KMS-11 (cell line): ENCODE results near the gene SULT2A1.

Source experiments
- H2AFZ ChIP-seq: fragments of 200-600 bp; sonication (generic); 2 replicates; pipeline ENCODE4 v1.6.1; 2016; ENCODE audit warnings: antibody characterized with exemption, mixed run types, low read depth
- H3K27ac ChIP-seq: fragments of 200-600 bp; sonication (generic); 2 replicates; pipeline ENCODE4 v1.6.1; 2016; ENCODE audit warnings: mild to moderate bottlenecking, mixed run types
- H3K27me3 ChIP-seq: fragments of 200-600 bp; sonication (generic); 2 replicates; pipeline ENCODE4 v1.6.1; 2017; ENCODE audit warnings: mild to moderate bottlenecking, low read depth, mixed run types, moderate library complexity; ENCODE audit not compliant: insufficient read depth
- H3K36me3 ChIP-seq: fragments of 200-600 bp; sonication (generic); 2 replicates; pipeline ENCODE4 v1.6.1; 2017; ENCODE audit warnings: mild to moderate bottlenecking, mixed run types; ENCODE audit not compliant: insufficient read depth
- H3K4me1 ChIP-seq: fragments of 200-600 bp; sonication (generic); 2 replicates; pipeline ENCODE4 v1.6.1; 2016; ENCODE audit warnings: mild to moderate bottlenecking, low read depth, mixed run types; ENCODE audit not compliant: poor library complexity, severe bottlenecking
- H3K4me2 ChIP-seq: fragments of 200-600 bp; sonication (generic); 2 replicates; pipeline ENCODE4 v1.7.0; 2016; ENCODE audit warnings: mild to moderate bottlenecking, mixed run types
- H3K4me3 ChIP-seq: fragments of 200-600 bp; sonication (generic); IDR thresholded peaks from 2 replicates; pipeline ENCODE4 v1.6.1; 2017; ENCODE audit warnings: low read depth, low read length, mixed read lengths; ENCODE audit not compliant: insufficient read depth
- H3K79me2 ChIP-seq: fragments of 200-600 bp; sonication (generic); 2 replicates; pipeline ENCODE4 v1.6.1; 2016; ENCODE audit warnings: low read depth, mixed run types; ENCODE audit not compliant: insufficient read depth
- H3K9ac ChIP-seq: fragments of 200-600 bp; sonication (generic); 2 replicates; pipeline ENCODE4 v1.6.1; 2016; ENCODE audit warnings: mild to moderate bottlenecking, mixed run types
- H4K20me1 ChIP-seq: fragments of 200-600 bp; sonication (generic); 2 replicates; pipeline ENCODE4 v1.6.1; 2016; ENCODE audit warnings: mild to moderate bottlenecking, mixed run types; ENCODE audit not compliant: insufficient read depth
- TF ChIP-seq, protein P1 (sequence below): fragments of 200-600 bp; sonication (generic); conservative IDR thresholded peaks from 2 replicates; pipeline ENCODE4 v1.6.1; 2017; ENCODE audit warnings: low read depth, mild to moderate bottlenecking, antibody characterized with exemption, low read length, moderate library complexity, mixed read lengths

SULT2A1 gene

DNA sequence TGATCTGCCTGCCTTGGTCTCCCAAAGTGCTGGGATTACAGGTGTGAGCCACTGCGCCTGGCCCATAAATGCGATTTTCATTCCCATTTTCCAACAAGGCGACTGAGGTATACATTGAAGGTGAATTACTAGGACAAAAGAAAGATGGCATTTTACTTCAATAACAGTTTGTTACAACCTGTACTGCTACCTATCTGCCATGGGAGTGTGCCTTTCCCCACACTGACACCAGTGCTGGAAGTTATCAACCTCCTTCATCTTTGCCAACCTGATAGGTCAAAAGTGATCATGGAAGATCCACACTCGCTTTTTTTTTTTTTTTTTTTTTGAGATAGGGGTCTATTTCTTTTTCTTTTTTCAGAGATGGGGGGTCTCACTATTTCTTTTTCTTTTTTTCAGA is 53.4 kb downstream of the SULT2A1 start:
- peaks cover 42% of the 10 kb centered on the region; the same call in 1 of the 2 replicates for H3K27me3 ChIP-seq
- no peak overlapping the region for H2AFZ ChIP-seq
- TF ChIP-seq, protein P1, sequence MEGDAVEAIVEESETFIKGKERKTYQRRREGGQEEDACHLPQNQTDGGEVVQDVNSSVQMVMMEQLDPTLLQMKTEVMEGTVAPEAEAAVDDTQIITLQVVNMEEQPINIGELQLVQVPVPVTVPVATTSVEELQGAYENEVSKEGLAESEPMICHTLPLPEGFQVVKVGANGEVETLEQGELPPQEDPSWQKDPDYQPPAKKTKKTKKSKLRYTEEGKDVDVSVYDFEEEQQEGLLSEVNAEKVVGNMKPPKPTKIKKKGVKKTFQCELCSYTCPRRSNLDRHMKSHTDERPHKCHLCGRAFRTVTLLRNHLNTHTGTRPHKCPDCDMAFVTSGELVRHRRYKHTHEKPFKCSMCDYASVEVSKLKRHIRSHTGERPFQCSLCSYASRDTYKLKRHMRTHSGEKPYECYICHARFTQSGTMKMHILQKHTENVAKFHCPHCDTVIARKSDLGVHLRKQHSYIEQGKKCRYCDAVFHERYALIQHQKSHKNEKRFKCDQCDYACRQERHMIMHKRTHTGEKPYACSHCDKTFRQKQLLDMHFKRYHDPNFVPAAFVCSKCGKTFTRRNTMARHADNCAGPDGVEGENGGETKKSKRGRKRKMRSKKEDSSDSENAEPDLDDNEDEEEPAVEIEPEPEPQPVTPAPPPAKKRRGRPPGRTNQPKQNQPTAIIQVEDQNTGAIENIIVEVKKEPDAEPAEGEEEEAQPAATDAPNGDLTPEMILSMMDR = no peak
- no peaks in the 10 kb centered on the region for H3K36me3 ChIP-seq
- no peak overlapping the region for H3K4me2 ChIP-seq
- H3K4me1 ChIP-seq = no peaks in the 10 kb centered on the region
- H3K4me3 ChIP-seq = no peak overlapping the region
- H4K20me1 ChIP-seq = no peaks in the 10 kb centered on the region
- H3K27ac ChIP-seq = no peak overlapping the region
- no peaks in the 10 kb centered on the region for H3K79me2 ChIP-seq
- H3K9ac ChIP-seq = no peak overlapping the region

- Histone ChIP-seq H3K4me3 (no peak overlapping the region), H3K4me1 (no peaks in the 10 kb centered on the region), H3K4me2 (no peak overlapping the region), H2AFZ (no peak overlapping the region), H3K9ac (no peak overlapping the region), H3K27me3 (peaks cover 89% of the 10 kb centered on the region), H3K27ac (no peak overlapping the region), H3K36me3 (no peaks in the 10 kb centered on the region), H4K20me1 (no peaks in the 10 kb centered on the region), H3K79me2 (no peaks in the 10 kb centered on the region)
- TF ChIP-seq, protein P1 = no peak
Observed at GRCh38 chr19:47826800-47827199, 59.3 kb downstream of the SULT2A1 start.

- Histone ChIP-seq H3K4me1 (no peaks in the 10 kb centered on the region), H3K4me3 (no peak overlapping the region), H2AFZ (no peak overlapping the region), H4K20me1 (no peaks in the 10 kb centered on the region), H3K79me2 (no peaks in the 10 kb centered on the region), H3K27me3 (peaks cover 93% of the 10 kb centered on the region), H3K36me3 (no peaks in the 10 kb centered on the region), H3K27ac (no peak overlapping the region), H3K9ac (no peak overlapping the region), H3K4me2 (no peak overlapping the region)
- TF ChIP-seq, protein P1 = no peak
Observed at GRCh38 chr19:47824396-47824795, 61.7 kb downstream of the SULT2A1 start.

- Histone ChIP-seq H3K27ac (no peak within 1 kb of the TSS), H3K4me2 (no peak within 1 kb of the TSS), H3K4me1 (no peaks in the 10 kb centered on the region), H3K79me2 (no peaks in the 10 kb centered on the region), H3K27me3 (peaks cover 91% of the 10 kb centered on the region), H4K20me1 (no peaks in the 10 kb centered on the region), H3K36me3 (no peaks in the 10 kb centered on the region), H2AFZ (no peak within 1 kb of the TSS), H3K9ac (no peak within 1 kb of the TSS), H3K4me3 (no peak within 1 kb of the TSS)
- TF ChIP-seq, protein P1 = no peak
Observed at GRCh38 chr19:47821460-47822020, 64.6 kb downstream of the SULT2A1 start, which contains the start of gene CRX. Gene CRX, plus strand, starts transcription at chr19:47821937. Its CDS starts 12,507 bp downstream, at chr19:47834444.
